KMS-11 (cell line): ENCODE results near the gene MAST4.

ENCODE experiments used
- H2AFZ ChIP-seq: fragments of 200-600 bp; sonication (generic); 2 replicates; pipeline ENCODE4 v1.6.1; 2016; ENCODE audit warnings: antibody characterized with exemption, mixed run types, low read depth
- H3K27ac ChIP-seq: fragments of 200-600 bp; sonication (generic); 2 replicates; pipeline ENCODE4 v1.6.1; 2016; ENCODE audit warnings: mild to moderate bottlenecking, mixed run types
- H3K27me3 ChIP-seq: fragments of 200-600 bp; sonication (generic); 2 replicates; pipeline ENCODE4 v1.6.1; 2017; ENCODE audit warnings: mild to moderate bottlenecking, low read depth, mixed run types, moderate library complexity; ENCODE audit not compliant: insufficient read depth
- H3K36me3 ChIP-seq: fragments of 200-600 bp; sonication (generic); 2 replicates; pipeline ENCODE4 v1.6.1; 2017; ENCODE audit warnings: mild to moderate bottlenecking, mixed run types; ENCODE audit not compliant: insufficient read depth
- H3K4me1 ChIP-seq: fragments of 200-600 bp; sonication (generic); 2 replicates; pipeline ENCODE4 v1.6.1; 2016; ENCODE audit warnings: mild to moderate bottlenecking, low read depth, mixed run types; ENCODE audit not compliant: poor library complexity, severe bottlenecking
- H3K4me2 ChIP-seq: fragments of 200-600 bp; sonication (generic); 2 replicates; pipeline ENCODE4 v1.7.0; 2016; ENCODE audit warnings: mild to moderate bottlenecking, mixed run types
- H3K4me3 ChIP-seq: fragments of 200-600 bp; sonication (generic); IDR thresholded peaks from 2 replicates; pipeline ENCODE4 v1.6.1; 2017; ENCODE audit warnings: low read depth, low read length, mixed read lengths; ENCODE audit not compliant: insufficient read depth
- H3K79me2 ChIP-seq: fragments of 200-600 bp; sonication (generic); 2 replicates; pipeline ENCODE4 v1.6.1; 2016; ENCODE audit warnings: low read depth, mixed run types; ENCODE audit not compliant: insufficient read depth
- H3K9ac ChIP-seq: fragments of 200-600 bp; sonication (generic); 2 replicates; pipeline ENCODE4 v1.6.1; 2016; ENCODE audit warnings: mild to moderate bottlenecking, mixed run types
- H4K20me1 ChIP-seq: fragments of 200-600 bp; sonication (generic); 2 replicates; pipeline ENCODE4 v1.6.1; 2016; ENCODE audit warnings: mild to moderate bottlenecking, mixed run types; ENCODE audit not compliant: insufficient read depth
- CTCF ChIP-seq: fragments of 200-600 bp; sonication (generic); conservative IDR thresholded peaks from 2 replicates; pipeline ENCODE4 v1.6.1; 2017; ENCODE audit warnings: low read depth, mild to moderate bottlenecking, antibody characterized with exemption, low read length, moderate library complexity, mixed read lengths

Gene MAST4

DNA sequence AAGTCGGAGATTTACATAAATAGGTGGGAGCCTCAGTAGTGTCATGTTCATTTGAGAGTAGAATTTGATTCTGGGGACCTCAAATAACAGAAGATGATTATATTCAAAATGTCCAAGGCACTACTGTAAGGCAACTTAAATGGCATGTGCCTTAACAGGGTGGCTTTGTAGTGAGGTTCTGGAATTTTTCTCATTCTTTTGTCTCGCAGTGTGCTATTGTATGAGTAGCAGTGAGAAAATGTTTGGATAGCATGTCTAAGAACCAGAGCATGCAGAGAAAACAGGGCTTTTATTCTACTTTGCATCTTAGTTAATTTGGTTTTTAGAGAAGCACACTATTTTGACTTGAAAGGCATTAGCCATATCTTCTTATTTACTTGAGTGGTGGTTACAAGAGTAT is 25.0 kb downstream of the MAST4 start:
- Histone ChIP-seq H3K79me2 (no peaks in the 10 kb centered on the region), H3K4me3 (no peak overlapping the region), H3K27me3 (no peaks in the 10 kb centered on the region), H4K20me1 (no peaks in the 10 kb centered on the region), H3K36me3 (no peaks in the 10 kb centered on the region), H2AFZ (no peak overlapping the region), H3K4me1 (peaks cover 36% of the 10 kb centered on the region), H3K4me2 (peak overlapping the region; percentile 8; the same call in 1 of the 2 replicates), H3K9ac (no peak overlapping the region), H3K27ac (no peak overlapping the region)
- no peak for TF ChIP-seq CTCF

- Histone ChIP-seq H3K27ac (no peak overlapping the region), H3K9ac (no peak overlapping the region), H3K27me3 (no peaks in the 10 kb centered on the region), H4K20me1 (no peaks in the 10 kb centered on the region), H3K79me2 (no peaks in the 10 kb centered on the region), H3K4me3 (no peak overlapping the region), H2AFZ (no peak overlapping the region), H3K36me3 (no peaks in the 10 kb centered on the region), H3K4me1 (peaks cover 30% of the 10 kb centered on the region), H3K4me2 (no peak overlapping the region)
- no peak for TF ChIP-seq CTCF
These were observed 25.5 kb downstream of the MAST4 start for GRCh38 chr5:66621736-66622135.

- Histone ChIP-seq H3K79me2 (no peaks in the 10 kb centered on the region), H3K4me3 (no peak overlapping the region), H3K27me3 (no peaks in the 10 kb centered on the region), H3K9ac (no peak overlapping the region), H3K27ac (no peak overlapping the region), H4K20me1 (no peaks in the 10 kb centered on the region), H2AFZ (no peak overlapping the region), H3K4me1 (peaks cover 2% of the 10 kb centered on the region), H3K4me2 (no peak overlapping the region), H3K36me3 (no peaks in the 10 kb centered on the region)
- no peak for TF ChIP-seq CTCF
These were observed 32.4 kb downstream of the MAST4 start for GRCh38 chr5:66628561-66628960.

- Histone ChIP-seq H3K4me1 (peaks cover 9% of the 10 kb centered on the region), H3K4me2 (no peak overlapping the region), H3K36me3 (no peaks in the 10 kb centered on the region), H3K4me3 (no peak overlapping the region), H3K9ac (no peak overlapping the region), H2AFZ (no peak overlapping the region), H3K27ac (no peak overlapping the region), H3K79me2 (no peaks in the 10 kb centered on the region), H3K27me3 (no peaks in the 10 kb centered on the region), H4K20me1 (no peaks in the 10 kb centered on the region)
- no peak for TF ChIP-seq CTCF
These were observed 33.3 kb downstream of the MAST4 start for GRCh38 chr5:66629446-66629845.
